Skeletal muscle tissue (tissue), 4 donors: ENCODE results near the gene CDC42BPA. TPM values are rescaled to one million over a fixed set of nuclear protein-coding genes. Genes with fewer than 3 reads are reported as not detected.
"Not testable (repeated sequence)": the region's sequence is repeated elsewhere in the genome, so short reads cannot be mapped to it uniquely, and the experiment has no call there.

ENCODE experiments used
- H3K27ac ChIP-seq: one replicate; pipeline ENCODE4 v1.7.0; 2013; ENCODE audit warnings: mild to moderate bottlenecking, low read depth, low read length, inconsistent platforms
- H3K27me3 ChIP-seq, 3 donors: one replicate each; pipeline ENCODE4 v1.7.0; 2013; ENCODE audit warnings: low read length in 3 of 3; ENCODE audit not compliant: control insufficient read depth in 3 of 3, insufficient read depth in 3 of 3
- H3K36me3 ChIP-seq, 3 donors: one replicate each; pipeline ENCODE4 v1.7.0; 2013; ENCODE audit warnings: low read length in 3 of 3; ENCODE audit not compliant: control insufficient read depth in 3 of 3, insufficient read depth in 3 of 3
- H3K4me1 ChIP-seq, 3 donors: one replicate each; pipeline ENCODE4 v1.7.0; 2013; ENCODE audit warnings: low read length in 3 of 3, mild to moderate bottlenecking in 3 of 3; ENCODE audit not compliant: control insufficient read depth in 3 of 3, insufficient read depth in 3 of 3
- H3K4me3 ChIP-seq, 3 donors: one replicate each; pipeline ENCODE4 v1.7.0; 2013; ENCODE audit warnings: low read length in 3 of 3
- H3K9ac ChIP-seq, 3 donors: one replicate each; pipeline ENCODE4 v1.7.0; 2013; ENCODE audit warnings: low read length in 3 of 3, mild to moderate bottlenecking in 3 of 3, moderate library complexity in 2 of 3, low read depth in 1 of 3
- H3K9me3 ChIP-seq, 3 donors: one replicate each; pipeline ENCODE4 v1.7.0; 2013; ENCODE audit warnings: low read length in 3 of 3; ENCODE audit not compliant: control insufficient read depth in 3 of 3
- total RNA-seq: library from RNA; depleted of rRNA; stranded (reverse); fragments of >200 nt; gene quantifications from one replicate; pipeline ENCODE4 v1.2.3, GENCODE V29; 2014
- donor health status: Osteomylitis.

The CDC42BPA gene
- total RNA-seq, 1 donor from 2014 or later: 44.4 TPM

DNA sequence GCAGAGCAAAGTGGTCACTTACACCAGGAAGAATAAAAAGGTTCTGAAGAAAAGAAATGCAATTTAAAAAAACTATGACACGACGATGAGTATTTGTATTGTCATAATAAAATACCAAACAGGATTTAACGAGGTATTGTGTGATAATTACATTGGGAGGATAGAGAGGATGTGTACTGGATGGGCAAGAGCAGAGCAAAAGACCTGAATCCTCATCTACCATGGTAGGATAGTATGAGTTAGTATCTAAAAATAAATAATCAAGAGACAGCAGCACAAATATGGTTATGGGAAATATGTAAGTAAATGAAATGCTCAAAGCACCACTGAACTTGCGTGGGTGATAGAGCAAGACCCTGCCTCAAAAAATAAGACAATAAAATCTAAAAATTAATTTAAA is 162.6 kb downstream of the CDC42BPA start:
- H3K27ac ChIP-seq: no peak overlapping the region
- no peak overlapping the region for H3K4me3 ChIP-seq
- H3K9ac ChIP-seq: no peak overlapping the region
- peaks cover 0 to 6% (median 0%) of the 10 kb centered on the region in 3 donors for H3K36me3 ChIP-seq
- H3K9me3 ChIP-seq: no peaks in the 10 kb centered on the region
- H3K27me3 ChIP-seq: no peaks in the 10 kb centered on the region
- H3K4me1 ChIP-seq: no peaks in the 10 kb centered on the region

DNA sequence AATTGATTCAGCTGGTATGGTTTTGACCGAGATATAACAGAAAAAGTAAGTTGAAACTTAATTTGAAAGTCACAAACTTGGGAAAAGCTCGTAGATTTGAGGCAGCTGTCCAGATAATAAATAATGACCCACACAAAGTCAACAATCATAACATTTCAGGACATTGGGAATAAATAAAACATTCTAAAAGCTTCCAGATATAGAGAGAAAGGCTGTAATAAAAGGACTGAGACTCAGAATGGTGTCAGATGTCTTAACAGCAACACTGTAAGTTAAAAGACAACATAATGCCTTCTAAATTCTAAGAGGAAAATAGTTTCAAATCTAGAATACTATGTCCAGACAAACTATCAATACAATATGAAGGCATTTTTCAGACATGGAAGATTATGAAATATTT is 163.3 kb downstream of the CDC42BPA start:
- Histone ChIP-seq H3K36me3 (peaks cover 0 to 6% (median 0%) of the 10 kb centered on the region in 3 donors), H3K4me3 (no peak overlapping the region), H3K9me3 (no peaks in the 10 kb centered on the region), H3K9ac (no peak overlapping the region), H3K27me3 (no peaks in the 10 kb centered on the region), H3K4me1 (no peaks in the 10 kb centered on the region), H3K27ac (no peak overlapping the region)

DNA sequence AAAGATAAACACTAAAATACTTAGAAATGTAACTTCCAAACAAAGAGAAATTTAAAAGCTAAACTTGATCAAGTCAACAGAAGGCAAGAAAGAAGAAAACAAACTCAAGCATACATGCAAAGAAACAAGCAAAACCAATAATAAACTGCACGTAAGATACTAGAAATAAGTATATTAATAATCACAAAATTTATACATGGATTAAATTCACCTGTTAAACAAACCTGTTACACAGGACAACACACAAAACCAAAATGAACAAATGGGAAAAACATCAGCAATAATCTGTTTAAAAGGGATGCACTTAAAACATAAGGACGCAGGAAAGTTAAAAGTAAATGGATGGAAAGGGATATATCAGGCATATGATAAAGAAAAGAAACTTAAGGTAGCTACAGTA is 165.8 kb downstream of the CDC42BPA start:
- Histone ChIP-seq H3K4me1 (no peaks in the 10 kb centered on the region), H3K27me3 (no peaks in the 10 kb centered on the region), H3K9ac (no peak overlapping the region), H3K36me3 (no peaks in the 10 kb centered on the region), H3K9me3 (no peaks in the 10 kb centered on the region), H3K4me3 (no peak overlapping the region), H3K27ac (no peak overlapping the region)

DNA sequence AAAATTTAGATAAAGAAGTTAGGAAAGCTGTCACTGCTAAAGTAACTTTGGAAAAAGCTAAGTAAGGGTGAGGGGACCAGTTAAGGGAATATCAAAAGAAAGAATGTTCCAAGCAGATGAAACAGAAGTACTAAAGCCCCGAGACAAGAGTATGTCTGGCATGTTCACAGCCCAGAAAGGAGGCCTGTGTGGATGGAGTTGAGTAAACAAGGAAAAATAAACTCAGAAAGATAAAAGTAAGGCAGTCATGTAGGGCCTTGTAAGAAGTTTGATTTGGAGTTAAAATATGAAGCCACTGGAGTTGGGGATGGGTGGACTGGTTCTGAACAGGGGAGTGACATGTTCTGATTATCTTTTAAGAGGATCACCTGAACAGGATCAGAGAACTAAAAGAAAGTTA is 177.9 kb downstream of the CDC42BPA start:
- Histone ChIP-seq H3K36me3 (peaks cover 2 to 28% (median 12%) of the 10 kb centered on the region in 3 donors), H3K4me3 (no peak overlapping the region), H3K27ac (no peak overlapping the region), H3K4me1 (no peaks in the 10 kb centered on the region), H3K9ac (no peak overlapping the region), H3K9me3 (no peaks in the 10 kb centered on the region), H3K27me3 (no peaks in the 10 kb centered on the region)

DNA sequence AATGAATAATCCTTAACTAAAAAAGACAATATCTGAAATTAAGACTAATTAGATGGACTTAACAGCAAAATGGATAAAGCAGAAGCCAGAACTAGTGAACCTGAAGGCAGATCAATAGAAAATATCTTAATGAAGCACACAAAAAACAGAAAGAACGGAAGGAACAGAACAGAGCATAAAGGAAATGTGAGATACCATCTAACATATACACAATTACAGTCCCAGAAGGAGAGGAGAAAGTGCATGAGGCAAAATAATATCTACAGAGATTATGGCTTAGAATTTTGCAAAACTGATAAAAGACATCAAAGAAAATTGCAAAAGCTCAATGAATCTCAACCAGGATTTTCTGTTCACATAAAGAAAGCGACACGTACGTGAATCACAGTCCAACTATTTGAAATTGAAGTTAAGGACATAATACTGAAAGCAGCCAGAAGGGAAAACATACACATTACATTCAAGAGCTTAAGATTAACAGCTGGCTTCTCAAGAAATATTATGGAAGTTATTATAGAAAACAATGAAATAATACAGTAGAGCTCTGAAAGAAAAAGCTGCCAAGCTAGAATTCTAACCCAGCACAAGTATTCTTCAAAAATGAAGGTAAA is 182.0 kb downstream of the CDC42BPA start:
- no peak overlapping the region for H3K9ac ChIP-seq
- no peak overlapping the region for H3K27ac ChIP-seq
- peaks cover 0 to 12% (median 7%) of the 10 kb centered on the region in 3 donors for H3K36me3 ChIP-seq
- no peaks in the 10 kb centered on the region for H3K4me1 ChIP-seq
- H3K4me3 ChIP-seq: no peak overlapping the region
- no peaks in the 10 kb centered on the region for H3K9me3 ChIP-seq
- H3K27me3 ChIP-seq: no peaks in the 10 kb centered on the region

DNA sequence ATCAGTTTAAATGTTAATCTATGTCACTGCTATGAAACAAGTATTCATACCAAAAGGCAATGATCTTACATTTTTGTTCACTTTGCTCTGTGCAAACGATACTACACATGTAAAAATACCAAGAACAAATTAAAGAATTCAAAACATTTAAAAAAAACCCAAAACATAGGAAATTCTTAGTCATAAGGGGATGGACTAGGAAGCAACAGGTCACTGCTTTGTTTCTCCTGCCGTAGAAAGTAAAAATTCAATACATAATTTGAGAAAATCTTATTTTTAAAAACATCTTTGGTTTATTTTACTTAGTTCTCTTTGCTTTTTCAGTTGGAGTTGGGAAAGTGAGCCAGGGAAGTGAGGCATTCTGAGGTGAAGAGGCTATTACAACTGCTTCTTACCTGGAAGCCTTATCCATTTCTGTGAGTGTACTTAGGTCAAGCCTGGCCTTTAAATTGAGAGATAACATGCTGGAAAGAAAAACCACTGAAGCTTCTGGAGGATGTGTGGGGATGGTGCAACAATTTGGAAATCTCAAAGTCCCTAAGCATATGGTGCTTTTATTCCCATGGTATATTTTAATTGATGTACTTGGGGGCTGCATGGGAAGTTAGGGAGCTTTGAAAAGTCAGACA is 183.5 kb downstream of the CDC42BPA start:
- no peak overlapping the region for H3K4me3 ChIP-seq
- H3K27me3 ChIP-seq: no peaks in the 10 kb centered on the region
- no peak overlapping the region for H3K27ac ChIP-seq
- no peaks in the 10 kb centered on the region for H3K9me3 ChIP-seq
- H3K36me3 ChIP-seq: peaks cover 0 to 11% (median 3%) of the 10 kb centered on the region in 3 donors
- no peak overlapping the region for H3K9ac ChIP-seq
- H3K4me1 ChIP-seq: no peaks in the 10 kb centered on the region

DNA sequence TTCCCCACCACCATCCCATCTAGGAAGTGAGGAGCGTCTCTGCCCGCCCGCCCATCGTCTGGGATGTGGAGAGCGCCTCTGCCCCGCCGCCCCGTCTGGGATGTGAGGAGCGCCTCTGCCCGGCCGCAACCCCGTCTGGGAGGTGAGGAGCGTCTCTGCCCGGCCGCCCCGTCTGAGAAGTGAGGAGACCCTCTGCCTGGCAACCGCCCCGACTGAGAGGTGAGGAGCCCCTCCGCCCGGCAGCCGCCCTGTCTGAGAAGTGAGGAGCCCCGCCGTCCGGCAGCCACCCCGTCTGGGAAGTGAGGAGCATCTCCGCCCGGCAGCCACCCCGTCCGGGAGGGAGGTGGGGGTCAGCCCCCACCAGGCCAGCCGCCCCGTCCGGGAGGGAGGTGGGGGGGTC is 185.6 kb downstream of the CDC42BPA start:
- not testable (repeated sequence) for H3K27ac ChIP-seq, H3K4me1 ChIP-seq, H3K9ac ChIP-seq, H3K9me3 ChIP-seq, H3K27me3 ChIP-seq, H3K4me3 ChIP-seq
- peaks cover 3 to 13% (median 4%) of the 10 kb centered on the region in 3 donors for H3K36me3 ChIP-seq

DNA sequence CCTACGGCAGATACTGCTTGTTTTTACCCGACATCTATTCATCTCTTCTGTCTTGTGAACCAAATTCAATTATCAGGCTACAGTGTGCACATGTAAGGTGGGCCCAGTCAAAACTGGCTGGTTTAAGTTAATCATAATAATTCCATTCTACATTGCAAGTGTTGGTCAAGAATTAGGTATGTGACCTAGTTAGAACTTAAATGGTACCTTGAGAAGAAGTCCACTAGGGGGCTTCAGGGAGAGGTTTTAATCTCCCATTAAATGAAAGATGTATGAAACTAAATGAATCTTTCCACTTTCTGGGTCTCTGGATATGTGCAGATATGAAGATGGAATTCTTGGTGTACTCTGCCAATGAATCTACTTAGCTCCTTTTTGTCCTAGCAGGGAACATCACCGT is 187.1 kb downstream of the CDC42BPA start:
- Histone ChIP-seq H3K4me3 (no peak overlapping the region), H3K27ac (no peak overlapping the region), H3K27me3 (no peaks in the 10 kb centered on the region), H3K9ac (no peak overlapping the region), H3K9me3 (no peaks in the 10 kb centered on the region), H3K4me1 (no peaks in the 10 kb centered on the region), H3K36me3 (peaks cover 3 to 11% (median 4%) of the 10 kb centered on the region in 3 donors)

DNA sequence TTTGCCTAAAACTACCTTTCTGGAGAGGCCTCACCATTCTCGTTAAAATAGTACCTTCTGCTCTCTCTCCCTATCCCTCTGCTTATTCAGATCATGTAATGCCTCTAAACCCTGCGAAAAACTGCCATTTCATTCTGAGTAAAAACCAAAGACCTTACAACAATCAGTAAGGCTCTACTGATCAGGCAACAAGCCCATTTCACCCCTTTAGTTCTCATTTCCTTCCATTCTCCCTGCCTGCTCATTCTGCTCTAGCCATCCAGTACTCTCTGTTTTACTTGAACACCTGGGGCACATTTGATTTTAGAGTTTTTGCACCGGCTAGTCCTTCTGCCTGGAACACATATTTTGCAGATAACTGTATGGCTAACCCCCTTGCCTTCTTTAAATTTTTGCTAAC is 190.4 kb downstream of the CDC42BPA start:
- no peak overlapping the region for H3K9ac ChIP-seq
- H3K4me3 ChIP-seq: no peak overlapping the region
- no peaks in the 10 kb centered on the region for H3K9me3 ChIP-seq
- H3K4me1 ChIP-seq: no peaks in the 10 kb centered on the region
- peaks cover 3 to 10% (median 4%) of the 10 kb centered on the region in 3 donors for H3K36me3 ChIP-seq
- H3K27me3 ChIP-seq: no peaks in the 10 kb centered on the region
- no peak overlapping the region for H3K27ac ChIP-seq

DNA sequence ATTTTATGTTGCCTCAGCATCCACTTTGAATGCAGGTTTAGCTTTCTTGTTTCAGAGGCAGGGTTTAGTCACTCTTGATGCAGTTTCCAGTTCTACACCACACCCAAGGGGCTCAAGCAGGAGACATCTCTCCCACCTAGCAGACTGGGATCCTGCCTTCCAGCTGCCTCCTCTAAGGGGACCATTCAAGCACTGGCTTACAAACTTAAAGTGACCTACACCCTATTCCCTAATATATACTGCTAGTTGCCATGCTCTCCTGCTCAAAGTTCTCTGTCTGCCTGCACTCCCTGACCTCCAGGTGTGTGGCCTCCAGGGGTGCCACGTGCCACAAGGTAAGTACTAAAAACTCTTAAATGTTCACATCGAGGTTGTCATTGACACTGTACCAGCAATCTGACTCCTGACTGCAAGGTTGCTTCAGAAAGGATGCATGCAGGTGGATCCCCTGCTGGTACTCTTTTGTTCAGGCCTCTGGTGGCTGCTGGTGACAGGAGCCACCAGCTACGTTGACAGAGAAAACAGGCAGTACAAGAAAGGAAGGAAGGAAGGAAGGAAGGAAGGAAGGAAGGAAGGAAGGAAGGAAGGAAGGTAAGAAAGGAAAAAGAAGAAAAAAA is 192.3 kb downstream of the CDC42BPA start:
- peaks cover 3 to 10% (median 4%) of the 10 kb centered on the region in 3 donors for H3K36me3 ChIP-seq
- H3K9ac ChIP-seq: no peak overlapping the region
- no peak overlapping the region for H3K27ac ChIP-seq
- H3K4me1 ChIP-seq: no peaks in the 10 kb centered on the region
- H3K4me3 ChIP-seq: no peak overlapping the region
- H3K9me3 ChIP-seq: no peaks in the 10 kb centered on the region
- H3K27me3 ChIP-seq: no peaks in the 10 kb centered on the region
